HG02763 (cell line): ENCODE measurements around the gene CHRNE.
"Not testable (repeated sequence)": the region's sequence is repeated elsewhere in the genome, so short reads cannot be mapped to it uniquely, and the experiment has no call there.

Source experiments
- ATAC-seq: cut with Tn5 transposase; IDR thresholded peaks from one replicate; pipeline ENCODE4 v1.9.1; 2021; ENCODE audit warnings: mild to moderate bottlenecking, moderate library complexity; ENCODE audit not compliant: unreplicated experiment

CHRNE gene

GRCh38 chr17:4939796-4940554 is 37.1 kb upstream of the CHRNE start, which contains the start of the genes RNF167 and SLC25A11:
RNF167 (plus strand) TSS chr17:4940268; CDS start chr17:4940910, 642 bp downstream.
SLC25A11 (minus strand) TSS chr17:4940046; CDS start chr17:4939910, 136 bp downstream.
- peak; percentile 85 for ATAC-seq

- peak; percentile 3 for ATAC-seq
Measured at GRCh38 chr17:4939546-4939795, 36.6 kb upstream of the CHRNE start.

- no peak for ATAC-seq
Measured at GRCh38 chr17:4938688-4939545, 36.0 kb upstream of the CHRNE start.

GRCh38 chr17:4938069-4938491 is 35.2 kb upstream of the CHRNE start:
- ATAC-seq = no peak

GRCh38 chr17:4937553-4937952 is 34.7 kb upstream of the CHRNE start:
- no peak for ATAC-seq

GRCh38 chr17:4936436-4936835 is 33.5 kb upstream of the CHRNE start:
- ATAC-seq = no peak

GRCh38 chr17:4935650-4936049 is 32.8 kb upstream of the CHRNE start:
- no peak for ATAC-seq

- ATAC-seq = no peak
Measured at GRCh38 chr17:4934173-4934979, 31.5 kb upstream of the CHRNE start.

- no peak for ATAC-seq
Measured at GRCh38 chr17:4933646-4934045, 30.7 kb upstream of the CHRNE start.

GRCh38 chr17:4932756-4933155 is 29.9 kb upstream of the CHRNE start:
- no peak for ATAC-seq

- ATAC-seq = no peak
Measured at GRCh38 chr17:4931963-4932362, 29.1 kb upstream of the CHRNE start, which contains the start of gene GP1BA. GP1BA (plus strand) TSS chr17:4932277; CDS start chr17:4932605, 328 bp downstream.

- ATAC-seq = no peak
Measured at GRCh38 chr17:4928881-4929280, 26.0 kb upstream of the CHRNE start.

- not testable (repeated sequence) for ATAC-seq
Measured at GRCh38 chr17:4926577-4927335, 23.9 kb upstream of the CHRNE start.

GRCh38 chr17:4921320-4921719 is 18.4 kb upstream of the CHRNE start:
- no peak for ATAC-seq

- no peak for ATAC-seq
Measured at GRCh38 chr17:4920351-4921048, 17.6 kb upstream of the CHRNE start.

- ATAC-seq = no peak
Measured at GRCh38 chr17:4919511-4920047, 16.7 kb upstream of the CHRNE start.

GRCh38 chr17:4914551-4914950 is 11.7 kb upstream of the CHRNE start:
- ATAC-seq = not testable (repeated sequence)

- ATAC-seq = no peak
Measured at GRCh38 chr17:4913994-4914393, 11.1 kb upstream of the CHRNE start.

- no peak for ATAC-seq
Measured at GRCh38 chr17:4908711-4909496, 6.0 kb upstream of the CHRNE start.
